GM12878 (cell line): ENCODE measurements around the gene WDR53. TPM values are rescaled to one million over a fixed set of nuclear protein-coding genes. Genes with fewer than 3 reads are reported as not detected.

Experiments used
- ATAC-seq: fragments of 200-7000 bp; cut with Tn5 transposase; 3 replicates; pipeline ENCODE4 v1.9.1; 2020; ENCODE audit warnings: mild to moderate bottlenecking, moderate library complexity
- BruUV-seq: library from RNA; stranded (reverse); fragments of 400-500 nt; replicated peaks from 2 replicates; lab custom pipeline; 2021; lab: Mats Ljungman, UMichigan
- CTCF ChIA-PET: fragments of 300-600 bp; sonication (Branson Sonifier 250); formaldehyde crosslinking; extraction: SDS; loops from one replicate; lab custom pipeline; 2021; ENCODE audit warnings: inconsistent platforms; lab: Yijun Ruan, JAX
- POLR2A ChIA-PET: fragments of 350-600 bp; formaldehyde crosslinking; extraction: SDS; loops from one replicate; lab custom pipeline; 2021; ENCODE audit warnings: inconsistent platforms; lab: Charles Lee
- RAD21 ChIA-PET: fragments of 300-600 bp; sonication (Branson Sonifier 250); formaldehyde crosslinking; loops from one replicate; lab custom pipeline; 2023; ENCODE audit warnings: antibody characterized with exemption; ENCODE audit not compliant: unreplicated experiment; lab: Charles Lee
- SMC1A ChIA-PET: fragments of 300-600 bp; sonication (Branson Sonifier 250); formaldehyde crosslinking; loops from one replicate; lab custom pipeline; 2023; ENCODE audit not compliant: unreplicated experiment, uncharacterized antibody; lab: Charles Lee
- DNase-seq: peaks from one replicate; pipeline ENCODE4 v3.0.0-alpha.2; 2011; ENCODE audit warnings: low read depth, low spot score
- FAIRE-seq: peaks from 3 replicates; lab custom pipeline; 2011; peaks lifted over from hg19 to GRCh38; lab: Jason Lieb, UNC
- H2AFZ ChIP-seq: 2 replicates; pipeline ENCODE4 v1.6.0; 2011; ENCODE audit warnings: low read depth, low read length, control low read depth; ENCODE audit not compliant: control insufficient read depth
- H3K27ac ChIP-seq: 2 replicates; pipeline ENCODE4 v1.5.1; 2011; ENCODE audit warnings: control low read depth; ENCODE audit not compliant: control insufficient read depth, insufficient read depth
- H3K27me3 ChIP-seq, 2 experiments: replicated peaks in 1 of 2; 2 replicates each; pipeline versions ENCODE4 v1.6.0 to v1.6.1; 2011; ENCODE audit warnings: low read length in 1 of 2; ENCODE audit not compliant: control insufficient read depth in 2 of 2, insufficient read depth in 2 of 2
- H3K36me3 ChIP-seq, 2 experiments: 2 replicates each; pipeline ENCODE4 v1.5.1; 2011; ENCODE audit warnings: low read length in 1 of 2; ENCODE audit not compliant: control insufficient read depth in 2 of 2, insufficient read depth in 2 of 2
- H3K4me1 ChIP-seq: 2 replicates; pipeline ENCODE4 v1.6.1; 2011; ENCODE audit warnings: mild to moderate bottlenecking, low read length, moderate library complexity, mixed read lengths; ENCODE audit not compliant: control insufficient read depth, insufficient read depth
- H3K4me2 ChIP-seq: 2 replicates; pipeline ENCODE4 v1.6.0; 2011; ENCODE audit warnings: control low read depth; ENCODE audit not compliant: control insufficient read depth, insufficient read depth
- H3K4me3 ChIP-seq: fragments of 200-600 bp; sonication (generic); 2 replicates; pipeline ENCODE4 v1.5.1; 2016
- H3K79me2 ChIP-seq: 2 replicates; pipeline ENCODE4 v1.6.0; 2011; ENCODE audit warnings: low read length; ENCODE audit not compliant: control insufficient read depth, insufficient read depth
- H3K9ac ChIP-seq: 2 replicates; pipeline ENCODE4 v1.8.0; 2011; ENCODE audit warnings: low read length, control low read depth, mixed read lengths; ENCODE audit not compliant: control insufficient read depth, insufficient read depth
- H3K9me3 ChIP-seq: replicated peaks from 3 replicates; pipeline ENCODE4 v1.5.1; 2011; ENCODE audit warnings: mild to moderate bottlenecking, low read length; ENCODE audit not compliant: control insufficient read depth, insufficient read depth
- H4K20me1 ChIP-seq: 2 replicates; pipeline ENCODE4 v1.6.0; 2011; ENCODE audit not compliant: control insufficient read depth, insufficient read depth
- BCLAF1 ChIP-seq: fragments of 450-650 bp; IDR thresholded peaks from 2 replicates; pipeline ENCODE4 v1.6.1; 2017; ENCODE audit warnings: antibody characterized with exemption, mild to moderate bottlenecking, moderate library complexity
- CHD1 ChIP-seq: IDR thresholded peaks from 2 replicates; pipeline ENCODE4 v1.6.1; 2012; ENCODE audit warnings: low read depth, low read length, improper control_type of control experiment
- JUNB ChIP-seq: IDR thresholded peaks from 2 replicates; pipeline ENCODE4 v1.6.1; 2016; ENCODE audit warnings: antibody characterized with exemption, mild to moderate bottlenecking
- KDM1A ChIP-seq: fragments of 200-600 bp; sonication (generic); IDR thresholded peaks from 2 replicates; pipeline ENCODE4 v1.6.1; 2016; ENCODE audit warnings: borderline replicate concordance
- MEF2B ChIP-seq: fragments of 450-650 bp; IDR thresholded peaks from 2 replicates; pipeline ENCODE4 v1.6.1; 2018; ENCODE audit warnings: mild to moderate bottlenecking, moderate library complexity; ENCODE audit not compliant: partially characterized antibody, poor library complexity, severe bottlenecking
- MXI1 ChIP-seq: fragments of 150-350 bp; IDR thresholded peaks from 2 replicates; pipeline ENCODE4 v1.6.1; 2011; ENCODE audit warnings: low read depth, mild to moderate bottlenecking, inconsistent platforms, low read length, improper control_type of control experiment
- NBN ChIP-seq: fragments of 450-650 bp; IDR thresholded peaks from 2 replicates; pipeline ENCODE4 v1.6.1; 2016
- POLR2A ChIP-seq: IDR thresholded peaks from 2 replicates; pipeline ENCODE4 v1.6.1; 2011; ENCODE audit warnings: low read depth, mild to moderate bottlenecking, low read length
- PRDM15 ChIP-seq: fragments of 450-650 bp; formaldehyde crosslinking; IDR thresholded peaks from 2 replicates; pipeline ENCODE4 v1.4.0; 2020; ENCODE audit warnings: mild to moderate bottlenecking, moderate library complexity
- RELB ChIP-seq: fragments of 450-650 bp; IDR thresholded peaks from 2 replicates; pipeline ENCODE4 v1.6.1; 2017; ENCODE audit warnings: low read depth, mild to moderate bottlenecking, moderate library complexity
- SKIL ChIP-seq: fragments of 450-650 bp; IDR thresholded peaks from 2 replicates; pipeline ENCODE4 v1.6.1; 2017; ENCODE audit warnings: mild to moderate bottlenecking, low read depth, inconsistent platforms; ENCODE audit not compliant: poor library complexity, severe bottlenecking
- SMARCA5 ChIP-seq: fragments of 450-650 bp; IDR thresholded peaks from 2 replicates; pipeline ENCODE4 v1.6.1; 2017; ENCODE audit warnings: mild to moderate bottlenecking
- SUZ12 ChIP-seq: fragments of 200-600 bp; sonication (generic); IDR thresholded peaks from one replicate; pipeline ENCODE4 v1.6.1; 2018; ENCODE audit warnings: antibody characterized with exemption, mild to moderate bottlenecking; ENCODE audit not compliant: unreplicated experiment
- TAF1 ChIP-seq: IDR thresholded peaks from 2 replicates; pipeline ENCODE4 v1.6.1; 2011; ENCODE audit warnings: mild to moderate bottlenecking, low read depth, low read length, borderline replicate concordance
- TARDBP ChIP-seq: IDR thresholded peaks from 2 replicates; pipeline ENCODE4 v1.6.1; 2016; ENCODE audit warnings: borderline replicate concordance
- WGBS: methylation state at CpG from one replicate; pipeline ENCODE4 v1.1.6; 2016; ENCODE audit warnings: low lambda C conversion rate; ENCODE audit not compliant: insufficient replicate concordance, insufficient coverage; ENCODE audit errors: missing lambda C conversion rate; 5-methylcytosine and 5-hydroxymethylcytosine counted together
- in situ Hi-C: fragments of 300-500 bp; cut with MboI; formaldehyde crosslinking; loops from 9 replicates; pipeline ENCODE4 v1.14.3; 2018; ENCODE audit warnings: mixed read lengths
- intact Hi-C: fragments of 100-400 bp; cut with micrococcal nuclease; formaldehyde crosslinking; loops from one replicate; pipeline ENCODE4 v1.14.2; 2022; ENCODE audit not compliant: unreplicated experiment
- polyA plus RNA-seq, 11 experiments: library from polyadenylated mRNA; depleted of rRNA in 4 of 11; unstranded in 6 of 11; stranded (reverse) in 5 of 11; fragments of >200 nt; fragmentation: Nextera tagmentation in 4 of 11; fragmentation: Illumina TruSeq in 1 of 11; extraction: Ambion mirVana in 4 of 11; extraction: Trizol in 1 of 11; gene quantifications; 1 replicate in 1 of 11; 2 replicates in 10 of 11; pipeline versions ENCODE4 v1.2.1 to v1.2.3, GENCODE V29; 2011 to 2016; ENCODE audit warnings: inconsistent platforms in 2 of 11, missing spikeins in 2 of 11, low read depth in 1 of 11
- total RNA-seq, 4 experiments: library from RNA; depleted of rRNA in 3 of 4; stranded (reverse); fragments of >200 nt in 3 of 4; fragmentation: Illumina TruSeq in 1 of 4; extraction: Trizol in 1 of 4; gene quantifications; 2 replicates each; pipeline versions ENCODE4 v1.2.1 to v1.2.3, GENCODE V29; 2013 to 2021

Gene WDR53
- total and polyA plus RNA-seq, 10 of the 15 experiments (the other 5 are each of a cell fraction or from before 2014, with no cell fraction given), result 7.7 to 20.3 (median 15.7) TPM

GRCh38 chr3:196546537-196546936, 21.8 kb downstream of the WDR53 start:
- TF ChIP-seq CHD1, result no peak
- TF ChIP-seq MXI1, result no peak
- no peak for TF ChIP-seq MEF2B
- TF ChIP-seq BCLAF1, result no peak
- no peak for TF ChIP-seq JUNB
- no peak for TF ChIP-seq RELB
- no peak for TF ChIP-seq SMARCA5
- no peak for TF ChIP-seq TARDBP
- TF ChIP-seq SKIL, result no peak
- no peak for TF ChIP-seq PRDM15
- TF ChIP-seq NBN, result no peak
- no peak for TF ChIP-seq POLR2A
- TF ChIP-seq KDM1A, result no peak
- TF ChIP-seq SUZ12, result no peak
- no peak for TF ChIP-seq TAF1
- TF ChIP-seq, all 136 proteins: peak for 0
- no peak overlapping the region for H3K4me3 ChIP-seq
- no peaks in the 10 kb centered on the region for H3K36me3 ChIP-seq
- in situ Hi-C loops (no loop called here), intact Hi-C loops (no loop called here)
- RAD21 ChIA-PET, result no interaction called here
- peaks cover 5% of the 10 kb centered on the region; the same call in 2 of the 3 replicates for H3K9me3 ChIP-seq
- H4K20me1 ChIP-seq, result no peaks in the 10 kb centered on the region
- no peak overlapping the region for H3K9ac ChIP-seq
- no peak overlapping the region for H3K4me2 ChIP-seq
- no TSS peak for BruUV-seq
- WGBS, result 82% methylated on average over 5 of the region's 5 CpGs
- SMC1A ChIA-PET, result no interaction called here
- FAIRE-seq (no peak), ATAC-seq (no peak), DNase-seq (no peak)
- no peaks in the 10 kb centered on the region for H3K4me1 ChIP-seq
- CTCF ChIA-PET, result no interaction called here
- no peaks in the 10 kb centered on the region for H3K79me2 ChIP-seq
- no peak overlapping the region for H3K27ac ChIP-seq
- H3K27me3 ChIP-seq, result no peaks in the 10 kb centered on the region
- POLR2A ChIA-PET, result no interaction called here
- H2AFZ ChIP-seq, result no peak overlapping the region
